Nephron progenitor cell (in vitro differentiated cells): ENCODE data around the gene CBLN3.

Experiments
- DNase-seq: peaks from one replicate; pipeline ENCODE4 v3.0.0; 2021
- H3K27ac Mint-ChIP-seq: 2 replicates; pipeline ENCODE4 v1.8.0; 2021; ENCODE audit warnings: mild to moderate bottlenecking, moderate library complexity, mixed read lengths
- H3K27me3 Mint-ChIP-seq: 2 replicates; pipeline ENCODE4 v1.8.0; 2021; ENCODE audit warnings: mild to moderate bottlenecking, low read depth, mixed read lengths; ENCODE audit not compliant: poor library complexity
- H3K36me3 Mint-ChIP-seq: 2 replicates; pipeline ENCODE4 v1.8.0; 2021; ENCODE audit warnings: low read depth, mixed read lengths
- H3K4me1 Mint-ChIP-seq: 2 replicates; pipeline ENCODE4 v1.8.0; 2021; ENCODE audit warnings: mixed read lengths
- H3K4me3 Mint-ChIP-seq: 2 replicates; pipeline ENCODE4 v1.8.0; 2021; ENCODE audit warnings: mild to moderate bottlenecking, moderate library complexity, mixed read lengths
- H3K9me3 Mint-ChIP-seq: 2 replicates; pipeline ENCODE4 v1.8.0; 2021; ENCODE audit warnings: mild to moderate bottlenecking, moderate library complexity, mixed read lengths
- CTCF ChIP-seq: fragments of 200-600 bp; sonication (generic); IDR thresholded peaks from 2 replicates; pipeline ENCODE4 v1.5.0; 2021; ENCODE audit warnings: antibody characterized with exemption

Gene CBLN3

GRCh38 chr14:24434036-24434435, 4.6 kb upstream of the CBLN3 start:
- peaks cover 36% of the 10 kb centered on the region for H3K36me3 Mint-ChIP-seq
- peaks cover 43% of the 10 kb centered on the region for H3K4me1 Mint-ChIP-seq
- TF ChIP-seq CTCF, result no peak
- peaks cover 2% of the 10 kb centered on the region for H3K27me3 Mint-ChIP-seq
- no peak overlapping the region for H3K4me3 Mint-ChIP-seq
- H3K9me3 Mint-ChIP-seq, result no peaks in the 10 kb centered on the region
- no peak overlapping the region for H3K27ac Mint-ChIP-seq
- no peak for DNase-seq

GRCh38 chr14:24432259-24433131, 3.0 kb upstream of the CBLN3 start:
- no peak for DNase-seq
- H3K4me3 Mint-ChIP-seq, result no peak overlapping the region
- H3K4me1 Mint-ChIP-seq, result peaks cover 46% of the 10 kb centered on the region
- peaks cover 26% of the 10 kb centered on the region for H3K36me3 Mint-ChIP-seq
- peaks cover 9% of the 10 kb centered on the region for H3K27me3 Mint-ChIP-seq
- no peaks in the 10 kb centered on the region for H3K9me3 Mint-ChIP-seq
- no peak overlapping the region for H3K27ac Mint-ChIP-seq
- no peak for TF ChIP-seq CTCF

GRCh38 chr14:24431569-24432258, 2.2 kb upstream of the CBLN3 start:
- peaks cover 23% of the 10 kb centered on the region for H3K36me3 Mint-ChIP-seq
- H3K27me3 Mint-ChIP-seq, result peaks cover 14% of the 10 kb centered on the region
- H3K4me1 Mint-ChIP-seq, result peaks cover 42% of the 10 kb centered on the region
- H3K27ac Mint-ChIP-seq, result no peak overlapping the region
- H3K4me3 Mint-ChIP-seq, result peak overlapping the region; percentile 86
- peak; percentile 85 for TF ChIP-seq CTCF
- peak; percentile 91 for DNase-seq
- H3K9me3 Mint-ChIP-seq, result no peaks in the 10 kb centered on the region

- Mint-ChIP-seq H3K4me1 (peaks cover 42% of the 10 kb centered on the region), H3K27ac (no peak overlapping the region), H3K36me3 (peaks cover 21% of the 10 kb centered on the region), H3K9me3 (no peaks in the 10 kb centered on the region), H3K27me3 (peaks cover 15% of the 10 kb centered on the region), H3K4me3 (peak overlapping the region; percentile 86)
- peak; percentile 23 for DNase-seq
- TF ChIP-seq CTCF, result no peak
Observed at GRCh38 chr14:24430682-24431568, 1.5 kb upstream of the CBLN3 start.

- H3K4me1 Mint-ChIP-seq, result peaks cover 42% of the 10 kb centered on the region
- H3K27ac Mint-ChIP-seq, result no peak overlapping the region
- H3K4me3 Mint-ChIP-seq, result peak overlapping the region; percentile 86
- TF ChIP-seq CTCF, result no peak
- H3K27me3 Mint-ChIP-seq, result peaks cover 22% of the 10 kb centered on the region
- H3K36me3 Mint-ChIP-seq, result peaks cover 21% of the 10 kb centered on the region
- H3K9me3 Mint-ChIP-seq, result peaks cover 1% of the 10 kb centered on the region
- DNase-seq, result peak; percentile 69
Observed at GRCh38 chr14:24430143-24430681, 744 bp upstream of the CBLN3 start.
